OCI-LY1 (cell line): ENCODE measurements around the gene CARD16.

Experiments used
- EZH2 ChIP-seq: fragments of 200-600 bp; sonication (generic), shearing (Covaris generic); IDR thresholded peaks from 2 replicates; pipeline ENCODE4 v1.8.0; 2017; ENCODE audit warnings: borderline replicate concordance, mixed run types, mild to moderate bottlenecking, antibody characterized with exemption, low read length, moderate library complexity, mixed read lengths
- TF ChIP-seq, protein P1 (sequence below): fragments of 200-600 bp; sonication (generic), shearing (Covaris generic); IDR thresholded peaks from 2 replicates; pipeline ENCODE4 v1.5.1; 2017; ENCODE audit warnings: mild to moderate bottlenecking, antibody characterized with exemption, low read length, moderate library complexity, mixed read lengths

DNA sequence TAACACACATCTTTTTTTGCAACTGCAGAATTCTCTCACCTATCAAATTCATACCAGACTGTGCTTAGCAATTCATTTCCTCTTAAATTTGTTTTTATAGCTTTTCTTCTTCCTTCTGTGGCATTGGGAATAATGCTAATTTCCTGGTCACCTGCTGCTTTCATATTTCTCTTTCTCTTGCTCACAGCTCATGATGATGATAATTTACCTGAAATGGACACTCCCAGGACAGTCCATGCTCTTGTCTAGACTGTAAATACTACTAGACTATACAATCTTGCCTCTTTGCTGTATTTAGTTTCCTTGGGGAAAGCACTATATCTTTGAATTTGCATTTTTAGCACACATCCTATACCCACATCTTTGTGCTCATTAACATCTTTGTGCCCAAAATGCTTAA, 37.7 kb downstream of the CARD16 start:
- TF ChIP-seq, protein P1, sequence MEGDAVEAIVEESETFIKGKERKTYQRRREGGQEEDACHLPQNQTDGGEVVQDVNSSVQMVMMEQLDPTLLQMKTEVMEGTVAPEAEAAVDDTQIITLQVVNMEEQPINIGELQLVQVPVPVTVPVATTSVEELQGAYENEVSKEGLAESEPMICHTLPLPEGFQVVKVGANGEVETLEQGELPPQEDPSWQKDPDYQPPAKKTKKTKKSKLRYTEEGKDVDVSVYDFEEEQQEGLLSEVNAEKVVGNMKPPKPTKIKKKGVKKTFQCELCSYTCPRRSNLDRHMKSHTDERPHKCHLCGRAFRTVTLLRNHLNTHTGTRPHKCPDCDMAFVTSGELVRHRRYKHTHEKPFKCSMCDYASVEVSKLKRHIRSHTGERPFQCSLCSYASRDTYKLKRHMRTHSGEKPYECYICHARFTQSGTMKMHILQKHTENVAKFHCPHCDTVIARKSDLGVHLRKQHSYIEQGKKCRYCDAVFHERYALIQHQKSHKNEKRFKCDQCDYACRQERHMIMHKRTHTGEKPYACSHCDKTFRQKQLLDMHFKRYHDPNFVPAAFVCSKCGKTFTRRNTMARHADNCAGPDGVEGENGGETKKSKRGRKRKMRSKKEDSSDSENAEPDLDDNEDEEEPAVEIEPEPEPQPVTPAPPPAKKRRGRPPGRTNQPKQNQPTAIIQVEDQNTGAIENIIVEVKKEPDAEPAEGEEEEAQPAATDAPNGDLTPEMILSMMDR, result no peak
- TF ChIP-seq EZH2, result no peak
